GM12874 (cell line): ENCODE data around the gene TMEM60.

Experiments
- TF ChIP-seq, protein P1 (sequence below): IDR thresholded peaks from 2 replicates; pipeline ENCODE4 v1.5.1; 2011; ENCODE audit warnings: low read depth, mild to moderate bottlenecking, control low read depth, low read length, moderate library complexity; ENCODE audit not compliant: insufficient read depth

TMEM60 gene

DNA sequence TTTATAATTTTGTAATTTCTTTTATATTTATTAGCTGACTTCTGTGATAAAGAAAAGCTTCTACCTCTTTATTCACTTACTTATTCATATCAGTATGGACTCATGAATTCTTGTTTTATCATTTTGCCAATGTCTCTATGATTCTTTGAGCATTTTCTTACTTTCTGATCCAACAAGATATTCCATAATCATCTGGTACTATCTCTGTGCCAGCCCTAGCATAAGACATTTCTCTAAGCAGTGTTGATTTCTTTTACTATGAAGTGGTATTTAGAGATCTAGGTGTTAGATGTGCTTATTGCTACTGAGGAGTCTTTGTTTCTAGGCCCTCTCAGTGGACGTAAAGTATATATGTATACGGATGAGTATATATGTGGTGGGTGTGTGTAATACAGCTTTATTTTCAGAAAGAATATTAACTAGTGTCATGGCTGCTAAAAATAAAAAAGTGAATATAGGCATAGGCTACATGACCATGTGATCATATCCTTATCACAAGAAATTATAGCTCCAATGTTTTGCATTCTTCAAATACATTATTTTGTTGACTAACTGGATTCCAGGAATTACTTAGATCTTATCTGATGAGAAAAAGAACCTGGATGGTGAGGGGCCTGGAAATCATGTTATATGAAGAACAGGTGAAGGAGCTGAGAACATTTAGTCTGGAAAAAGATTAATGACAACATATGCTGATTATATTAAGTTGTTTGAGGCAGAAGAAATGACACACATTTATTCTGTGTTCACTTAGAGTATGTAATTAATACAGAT is 13.5 kb upstream of the TMEM60 start:
- TF ChIP-seq, protein P1, sequence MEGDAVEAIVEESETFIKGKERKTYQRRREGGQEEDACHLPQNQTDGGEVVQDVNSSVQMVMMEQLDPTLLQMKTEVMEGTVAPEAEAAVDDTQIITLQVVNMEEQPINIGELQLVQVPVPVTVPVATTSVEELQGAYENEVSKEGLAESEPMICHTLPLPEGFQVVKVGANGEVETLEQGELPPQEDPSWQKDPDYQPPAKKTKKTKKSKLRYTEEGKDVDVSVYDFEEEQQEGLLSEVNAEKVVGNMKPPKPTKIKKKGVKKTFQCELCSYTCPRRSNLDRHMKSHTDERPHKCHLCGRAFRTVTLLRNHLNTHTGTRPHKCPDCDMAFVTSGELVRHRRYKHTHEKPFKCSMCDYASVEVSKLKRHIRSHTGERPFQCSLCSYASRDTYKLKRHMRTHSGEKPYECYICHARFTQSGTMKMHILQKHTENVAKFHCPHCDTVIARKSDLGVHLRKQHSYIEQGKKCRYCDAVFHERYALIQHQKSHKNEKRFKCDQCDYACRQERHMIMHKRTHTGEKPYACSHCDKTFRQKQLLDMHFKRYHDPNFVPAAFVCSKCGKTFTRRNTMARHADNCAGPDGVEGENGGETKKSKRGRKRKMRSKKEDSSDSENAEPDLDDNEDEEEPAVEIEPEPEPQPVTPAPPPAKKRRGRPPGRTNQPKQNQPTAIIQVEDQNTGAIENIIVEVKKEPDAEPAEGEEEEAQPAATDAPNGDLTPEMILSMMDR, result no peak

DNA sequence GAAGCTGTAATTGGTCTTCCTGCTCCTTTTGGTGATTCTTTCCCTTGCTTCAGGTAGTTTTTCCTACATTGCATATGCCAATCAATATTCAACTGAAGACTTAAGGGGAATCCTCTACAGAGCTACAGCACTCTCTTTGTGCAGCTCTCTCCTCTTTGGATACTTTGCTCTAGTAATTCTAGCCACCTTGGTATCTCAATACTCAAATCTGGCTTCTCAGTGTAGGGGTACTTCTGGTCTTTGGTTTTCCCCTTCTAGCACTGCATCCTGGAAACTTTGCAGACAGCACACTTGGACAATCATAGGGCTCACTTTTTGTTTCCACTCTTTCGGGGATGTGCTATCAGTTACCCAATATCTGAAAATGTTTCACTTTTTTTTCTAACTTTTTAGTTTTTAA is 10.3 kb upstream of the TMEM60 start:
- TF ChIP-seq, protein P1, result no peak

DNA sequence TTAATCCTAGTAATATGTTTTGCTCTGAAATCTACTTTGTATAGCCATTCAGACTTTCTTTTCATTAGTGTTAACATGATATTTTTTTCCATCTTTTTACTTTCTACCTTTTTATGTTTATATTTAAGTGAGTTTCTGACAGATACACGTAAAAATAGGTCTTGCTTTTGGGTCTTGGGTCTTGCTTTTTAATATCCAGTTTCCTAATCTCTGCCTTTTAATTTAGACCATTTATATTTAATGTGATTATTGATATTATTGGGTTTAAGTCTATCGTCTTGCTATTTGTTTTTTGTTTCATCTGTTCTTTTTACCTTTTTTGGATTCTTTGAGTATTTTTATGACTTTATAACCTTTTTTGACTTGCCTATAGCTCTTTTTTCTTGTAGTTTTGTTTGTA is 8.2 kb upstream of the TMEM60 start:
- TF ChIP-seq, protein P1, result no peak

DNA sequence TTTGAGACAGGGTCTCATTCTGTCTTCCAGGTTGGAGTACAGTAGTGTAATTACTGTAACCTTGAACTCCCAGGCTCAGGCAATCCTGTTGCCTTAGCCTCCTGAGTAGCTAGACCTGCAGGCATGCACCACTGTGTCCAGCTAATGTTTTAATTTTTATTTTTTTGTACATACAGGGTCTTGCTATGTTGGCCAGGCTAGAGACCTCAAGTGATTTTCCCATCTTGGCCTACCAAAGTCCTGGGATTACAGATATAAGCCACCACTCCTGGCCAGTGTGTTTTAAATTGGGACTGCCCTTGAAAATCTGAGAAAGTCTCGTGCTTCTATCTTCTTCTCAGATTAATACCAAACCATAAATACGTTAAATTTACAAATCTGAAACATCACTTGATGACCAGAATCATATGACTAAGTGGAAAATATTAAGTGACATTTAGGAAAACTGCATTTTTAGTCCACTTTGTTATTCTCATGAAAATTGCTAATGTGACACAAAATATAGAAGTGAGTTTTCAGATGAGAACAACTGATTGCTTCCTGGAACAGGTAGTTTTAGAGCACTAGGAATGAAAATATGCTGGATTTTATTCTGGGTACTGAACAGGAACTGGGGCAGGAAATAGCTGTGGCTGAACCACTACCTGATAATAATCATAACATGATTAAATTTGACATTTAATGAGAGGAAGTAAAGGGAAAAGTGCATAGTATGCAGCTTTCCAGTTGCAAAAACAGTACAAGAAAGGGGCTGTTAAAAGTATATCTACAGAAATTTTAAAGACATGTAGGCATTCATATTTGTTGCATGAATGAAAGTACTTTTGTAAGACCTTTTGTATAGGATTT is 4.5 kb upstream of the TMEM60 start:
- TF ChIP-seq, protein P1, result no peak

DNA sequence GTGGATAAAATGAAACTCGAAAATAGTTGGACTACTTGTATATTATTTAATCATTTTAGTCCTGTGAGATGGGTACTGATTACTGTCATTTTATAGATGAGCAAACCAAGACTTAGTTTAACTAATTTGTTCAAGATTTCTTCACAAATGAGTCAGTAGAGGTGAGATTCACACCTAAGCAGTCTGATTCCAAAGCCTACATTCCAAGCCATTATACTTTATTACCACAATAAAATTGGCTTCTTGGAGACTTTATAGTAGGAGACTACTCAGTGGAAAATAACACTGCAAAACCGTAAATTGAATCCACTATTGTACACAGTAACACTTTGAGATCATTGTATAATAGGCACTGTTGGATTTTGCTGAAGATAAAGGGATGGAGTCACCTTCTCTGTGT is 2.5 kb upstream of the TMEM60 start:
- TF ChIP-seq, protein P1, result no peak

DNA sequence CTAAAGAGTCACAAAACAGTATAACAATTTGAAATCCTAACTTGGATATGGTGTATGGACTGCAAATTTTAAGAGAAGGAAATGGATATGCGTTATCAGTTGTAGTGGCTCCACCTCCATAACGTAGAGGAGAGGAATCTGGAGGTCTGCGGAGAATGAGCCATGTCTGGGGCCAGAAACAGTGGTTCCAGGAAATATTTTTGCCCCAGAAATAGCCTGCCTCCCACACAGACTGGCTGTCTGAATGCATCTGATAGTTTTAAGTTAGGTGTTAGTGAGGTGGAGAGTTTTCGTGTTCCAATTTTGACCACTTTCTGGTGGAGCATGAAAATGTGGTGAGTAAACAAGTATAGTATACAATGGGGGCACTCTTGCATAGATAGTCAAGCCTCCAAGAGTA is 1.9 kb upstream of the TMEM60 start:
- TF ChIP-seq, protein P1, result no peak
